Fibroblast of peridontal ligament (primary cell): ENCODE measurements around the gene RGS13.

ENCODE experiments used
- DNase-seq: peaks from one replicate; pipeline ENCODE4 v3.0.0-alpha.2; 2010; ENCODE audit errors: extremely low read depth

The RGS13 gene, protein sequence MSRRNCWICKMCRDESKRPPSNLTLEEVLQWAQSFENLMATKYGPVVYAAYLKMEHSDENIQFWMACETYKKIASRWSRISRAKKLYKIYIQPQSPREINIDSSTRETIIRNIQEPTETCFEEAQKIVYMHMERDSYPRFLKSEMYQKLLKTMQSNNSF

DNA sequence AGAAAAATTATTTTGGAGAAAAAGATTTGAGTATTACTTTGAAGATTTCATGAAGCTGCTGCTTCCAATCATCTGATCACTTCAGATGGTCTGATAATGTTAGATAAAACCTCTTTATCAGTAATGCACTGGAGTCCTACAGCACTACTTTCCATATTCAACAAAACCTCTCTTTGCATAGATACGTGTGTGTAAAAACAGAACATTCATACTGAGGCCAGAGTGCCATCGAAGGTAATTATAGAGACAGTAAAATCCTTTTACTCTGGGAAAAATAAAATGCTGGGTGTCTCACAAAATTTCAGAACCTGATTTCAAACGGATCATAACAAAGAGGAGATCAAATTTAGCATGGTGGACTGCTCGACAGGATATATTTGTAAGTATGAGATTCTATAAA, at the start of gene RGS13:
Gene RGS13 (plus strand): TSS at position 209 of the 400 bp plus-strand sequence. CDS start 8,188 bp downstream, outside the sequence.
- DNase-seq = no peak

DNA sequence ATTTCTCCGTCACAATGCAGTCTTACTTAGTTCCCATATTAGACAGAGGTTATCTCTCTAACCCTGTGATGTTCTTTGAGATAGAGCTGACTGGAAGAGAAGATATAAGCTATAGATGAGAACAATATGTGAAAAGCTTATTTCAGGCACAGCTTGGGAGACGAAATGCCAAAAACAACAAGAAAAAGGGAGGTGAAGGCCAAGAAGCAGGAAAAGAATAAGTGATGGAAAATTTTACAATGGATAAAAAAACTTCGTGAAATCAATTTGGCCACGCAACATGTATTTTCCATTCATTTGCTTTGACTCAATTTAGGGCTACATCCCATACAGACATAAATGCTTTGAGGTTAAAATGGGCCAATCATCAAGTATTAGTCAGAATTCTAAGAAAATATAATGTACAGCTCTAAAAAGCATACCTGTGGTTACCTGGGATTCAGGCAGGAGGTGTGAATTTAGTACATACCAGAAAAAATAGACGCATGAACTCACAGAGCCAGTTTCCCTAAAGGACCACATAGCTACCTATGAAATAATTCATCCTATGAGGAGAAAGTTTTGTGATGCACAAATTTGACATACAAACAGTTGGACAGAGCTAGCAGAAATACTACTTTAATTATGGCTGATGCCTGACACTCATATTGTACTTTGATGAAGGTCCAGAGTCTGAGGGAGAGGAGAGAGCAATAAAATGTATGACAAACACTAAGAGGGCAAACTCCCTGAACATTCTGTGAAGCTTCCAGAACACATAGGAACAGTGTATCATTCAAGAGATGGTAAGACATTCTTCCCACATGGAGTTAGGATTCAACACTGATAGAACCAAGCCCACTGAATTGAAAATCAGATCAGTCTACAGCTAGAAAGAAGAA, 48.3 kb upstream of the RGS13 start:
- no peak for DNase-seq

GRCh38 chr1:192588546-192588945, 47.4 kb upstream of the RGS13 start:
- DNase-seq = peak; percentile 64

- DNase-seq = peak; percentile 61
These were observed 46.1 kb upstream of the RGS13 start for GRCh38 chr1:192589813-192590212.

GRCh38 chr1:192592517-192592916, 43.4 kb upstream of the RGS13 start:
- peak; percentile 55 for DNase-seq

GRCh38 chr1:192592981-192593708, 42.8 kb upstream of the RGS13 start:
- DNase-seq = peak; percentile 36

- DNase-seq = no peak
These were observed 40.6 kb upstream of the RGS13 start for GRCh38 chr1:192595299-192595698.

DNA sequence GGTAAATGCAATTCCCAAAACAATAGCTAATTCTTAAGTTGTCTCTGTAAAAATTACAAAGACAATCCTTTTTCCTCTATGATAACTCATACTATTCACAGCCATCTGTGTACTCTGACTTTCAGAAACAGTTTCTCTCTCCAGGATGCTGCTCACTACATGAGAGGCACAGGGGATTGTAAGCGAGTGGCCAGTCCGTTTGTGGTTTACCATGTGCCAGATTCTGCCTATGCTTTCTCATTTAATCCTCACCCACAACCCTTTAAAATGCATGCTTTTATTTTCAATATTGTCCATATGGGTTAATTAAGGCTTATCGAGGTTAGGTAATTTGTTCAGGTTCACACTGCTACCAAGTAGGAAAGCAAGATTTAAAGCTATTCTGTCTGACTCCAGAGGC, 37.4 kb upstream of the RGS13 start:
- no peak for DNase-seq

DNA sequence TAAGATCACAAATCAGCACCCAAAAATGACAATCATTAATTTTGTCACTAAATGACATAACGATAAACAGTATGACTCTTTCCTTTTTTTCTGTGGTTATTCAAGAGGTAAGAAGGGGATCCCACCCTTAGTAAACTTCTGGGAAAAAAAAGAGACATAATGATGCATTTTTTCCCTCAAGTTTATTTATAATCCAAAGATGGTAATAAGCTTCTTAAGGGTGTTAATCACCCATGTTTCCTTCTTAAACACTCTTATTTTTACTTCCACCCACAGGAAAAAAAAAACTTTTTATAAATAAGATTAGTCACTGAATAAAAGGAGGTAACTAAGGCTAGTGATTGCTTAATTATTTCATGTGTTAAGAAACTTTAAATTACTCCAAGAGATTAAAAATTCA, 35.7 kb upstream of the RGS13 start:
- no peak for DNase-seq

DNA sequence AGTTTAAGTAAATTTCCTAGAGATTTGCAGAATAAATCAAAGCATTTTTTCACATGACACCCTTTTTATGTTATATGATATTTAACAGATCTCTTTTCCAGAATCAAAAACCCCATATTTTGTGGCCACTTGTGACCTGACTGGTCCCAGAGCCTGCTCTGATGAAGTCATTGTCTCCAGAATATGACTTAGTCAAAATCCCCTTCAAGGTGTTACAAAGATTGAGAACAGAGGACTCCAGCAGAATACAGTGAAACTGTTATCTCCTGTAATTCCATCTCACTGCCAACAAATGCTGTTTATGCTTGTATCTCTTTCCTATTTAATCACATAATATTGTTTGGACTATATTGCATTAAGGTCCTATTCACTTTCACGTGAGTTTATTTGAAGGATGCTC, 34.8 kb upstream of the RGS13 start:
- DNase-seq = no peak

- no peak for DNase-seq
These were observed 34.4 kb upstream of the RGS13 start for GRCh38 chr1:192601567-192601966.

DNA sequence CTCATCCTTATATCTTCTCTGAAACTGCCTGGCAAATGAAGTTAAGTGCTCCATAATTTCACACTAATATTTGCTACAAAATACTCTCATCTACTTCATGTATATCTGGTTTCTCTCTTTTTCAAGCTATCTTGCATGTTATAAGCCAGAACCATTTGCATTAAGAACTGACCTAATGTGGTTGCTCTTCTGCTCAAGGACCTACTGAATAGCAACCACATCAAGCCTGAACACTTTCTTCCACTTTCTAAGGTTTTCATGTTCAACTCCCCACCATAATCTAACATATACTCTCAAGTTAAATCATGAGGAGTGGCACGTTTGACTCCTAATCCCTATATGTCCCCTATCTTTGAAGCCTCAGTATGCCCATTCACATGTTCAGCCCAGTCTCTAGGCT, 33.2 kb upstream of the RGS13 start:
- no peak for DNase-seq

DNA sequence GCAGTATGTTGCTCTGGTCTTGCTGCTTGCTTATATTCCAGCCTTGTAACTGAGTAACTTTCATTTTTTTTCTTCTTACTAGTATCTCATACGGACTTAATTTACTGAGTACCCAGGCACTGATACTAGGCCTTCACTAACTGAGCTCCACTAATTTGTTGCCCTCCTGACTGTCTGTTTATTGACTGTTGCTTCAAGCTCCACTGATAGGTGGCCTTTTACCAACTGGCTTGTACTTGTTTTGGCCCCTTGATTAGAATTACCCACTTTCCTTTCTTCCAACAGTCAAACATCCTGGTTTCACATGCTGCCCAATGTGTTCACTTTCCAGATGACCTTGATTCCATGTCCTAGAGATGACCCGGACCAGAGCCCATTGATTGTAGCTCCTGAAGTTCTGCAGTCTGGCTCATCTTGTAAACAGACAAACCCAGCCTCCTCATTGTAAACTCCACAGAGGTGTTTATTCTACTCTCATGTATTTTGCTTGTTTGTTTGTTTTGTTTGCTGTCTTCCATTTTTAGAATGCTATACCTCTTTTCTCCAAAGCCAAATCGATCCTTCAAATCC, 32.6 kb upstream of the RGS13 start:
- no peak for DNase-seq

DNA sequence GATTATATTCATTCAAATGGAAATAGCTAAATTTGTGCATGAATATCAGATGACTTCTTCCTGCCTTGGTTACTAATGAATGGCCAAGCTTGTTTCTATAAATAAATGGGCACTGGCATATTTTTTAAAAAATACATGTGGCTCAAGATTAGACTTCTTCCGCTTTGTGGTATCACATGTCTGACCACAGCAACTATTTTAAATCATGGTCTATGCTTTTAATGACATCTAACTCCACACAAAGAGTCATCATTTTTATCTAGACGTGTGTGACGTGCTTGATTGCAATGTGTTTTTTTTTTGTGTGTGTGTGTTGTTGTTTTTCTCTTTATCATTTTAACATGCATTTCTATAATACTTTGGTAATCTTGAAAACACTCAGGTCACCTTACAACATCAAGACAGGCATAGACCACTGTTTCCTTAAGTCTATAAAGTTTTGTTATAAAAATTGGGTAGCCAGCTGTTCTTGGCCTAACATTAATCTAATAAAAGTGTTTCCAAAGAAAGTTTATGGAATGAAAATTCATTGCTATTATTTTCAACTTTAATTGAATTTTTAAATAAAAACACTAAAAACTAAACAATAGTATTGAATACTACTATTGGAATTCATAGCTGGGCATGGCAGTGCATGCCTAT, 30.8 kb upstream of the RGS13 start:
- DNase-seq = peak; percentile 81

DNA sequence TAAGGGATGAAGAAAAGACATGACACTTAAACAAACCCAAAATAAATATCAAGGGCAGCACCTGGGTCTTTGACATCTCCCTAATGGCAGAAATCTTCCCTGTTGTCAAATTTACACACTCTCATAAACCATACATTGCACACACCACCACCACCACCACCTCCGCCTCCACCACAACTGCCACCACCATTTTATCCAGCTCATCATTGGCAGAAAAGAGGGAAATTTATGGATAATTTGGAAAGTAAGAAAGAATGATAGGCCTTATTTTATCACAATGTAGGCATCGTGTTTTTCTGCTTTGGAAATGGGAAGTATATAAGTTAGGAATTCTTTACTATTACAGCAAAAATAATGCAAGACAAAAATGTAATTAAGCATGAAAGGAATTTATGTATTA, 27.3 kb upstream of the RGS13 start:
- no peak for DNase-seq

DNA sequence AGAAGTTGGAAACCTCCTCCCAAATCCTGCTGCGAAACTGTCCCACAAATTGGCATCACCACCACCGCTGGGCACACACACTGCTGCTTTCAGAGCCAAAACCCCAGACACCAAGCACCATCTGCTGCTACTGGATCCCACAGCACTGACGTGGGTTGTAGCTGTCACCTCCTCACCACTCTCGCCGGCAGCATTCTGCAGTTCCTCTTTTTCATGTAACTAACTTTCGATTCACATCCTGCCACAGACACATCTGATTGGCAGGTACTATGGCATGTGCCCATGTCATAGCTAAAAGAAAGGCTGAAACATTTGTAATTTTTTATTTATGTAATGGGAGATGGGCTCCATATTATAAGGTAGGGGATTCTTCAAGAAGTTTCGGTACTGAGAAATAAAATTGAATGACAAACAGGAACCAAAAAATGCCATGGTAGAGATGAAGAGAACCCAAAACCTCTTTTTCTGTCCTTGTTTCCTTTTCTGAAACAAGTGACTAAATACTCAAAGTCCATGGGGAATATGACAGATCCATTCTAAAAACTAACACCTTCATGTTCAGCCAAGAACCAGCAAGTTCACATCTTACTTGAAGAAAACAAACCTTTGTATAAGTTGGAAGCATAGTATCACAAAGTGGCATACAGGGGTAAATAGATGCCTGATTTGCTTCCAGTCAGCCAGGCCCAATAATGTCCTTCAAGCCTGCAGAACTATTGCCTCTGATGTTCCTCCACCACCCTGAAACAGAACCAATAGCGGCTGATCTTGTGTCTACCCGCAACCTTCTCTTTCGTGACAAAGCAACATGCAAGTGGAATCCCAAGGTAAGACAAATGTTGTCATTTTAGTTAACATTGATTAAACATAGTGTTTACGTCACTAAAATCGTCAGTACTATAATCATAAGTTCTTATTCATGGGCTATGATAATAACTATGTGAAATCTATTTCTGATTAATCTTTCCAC, 26.6 kb upstream of the RGS13 start:
- DNase-seq = no peak

DNA sequence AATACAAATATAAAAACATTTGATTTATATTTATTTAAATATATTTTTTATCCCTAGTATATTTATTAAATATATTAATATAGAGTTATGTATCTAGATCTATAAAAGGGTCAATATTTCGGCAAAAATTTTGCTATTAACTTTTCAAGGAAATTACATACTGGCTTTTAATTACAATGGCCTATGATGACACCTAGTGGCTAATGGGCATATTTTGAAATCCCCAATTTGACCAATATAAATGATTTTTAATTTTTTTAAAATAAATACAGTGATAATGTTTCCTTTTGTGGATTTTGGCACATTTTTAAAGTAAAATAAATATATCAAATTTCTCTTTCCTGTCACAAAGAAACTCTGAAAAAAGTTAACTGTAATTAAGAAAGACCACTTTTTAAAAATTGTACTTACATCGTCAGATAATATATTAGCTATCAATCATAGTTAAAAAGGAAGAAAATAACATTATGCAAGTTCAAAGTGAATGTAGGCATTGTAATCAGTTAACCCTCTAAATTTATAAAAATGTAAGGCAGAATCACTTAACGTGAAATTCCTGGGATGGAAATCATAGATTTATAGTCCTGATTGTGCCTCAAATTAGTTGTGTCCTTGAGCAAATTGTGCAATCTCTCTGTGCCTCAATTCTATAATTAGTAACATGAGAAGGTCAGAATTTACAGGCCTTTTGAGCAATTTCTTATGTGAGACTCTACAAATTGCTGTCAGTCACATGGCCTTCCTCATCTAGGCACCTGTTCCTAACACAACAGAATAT, 25.6 kb upstream of the RGS13 start:
- peak; percentile 69 for DNase-seq

DNA sequence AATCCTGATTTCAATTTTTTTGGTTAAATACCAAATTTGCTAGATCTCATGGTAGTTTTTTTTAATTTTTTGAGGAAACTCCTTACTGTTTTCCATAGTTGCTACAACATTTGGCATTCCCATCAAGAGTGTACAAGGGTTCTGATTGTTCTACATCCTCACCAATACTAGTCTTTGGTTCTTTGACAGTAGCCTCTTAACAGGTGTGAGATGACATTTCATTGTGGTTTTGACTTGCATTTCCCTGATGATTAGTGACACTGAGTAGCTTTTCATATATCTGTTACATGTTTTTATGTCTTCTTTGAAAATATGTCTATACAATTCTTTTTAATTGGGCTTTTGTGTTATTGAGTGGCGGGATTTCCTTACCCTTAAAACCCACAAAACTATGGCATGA, 20.9 kb upstream of the RGS13 start:
- DNase-seq = no peak

DNA sequence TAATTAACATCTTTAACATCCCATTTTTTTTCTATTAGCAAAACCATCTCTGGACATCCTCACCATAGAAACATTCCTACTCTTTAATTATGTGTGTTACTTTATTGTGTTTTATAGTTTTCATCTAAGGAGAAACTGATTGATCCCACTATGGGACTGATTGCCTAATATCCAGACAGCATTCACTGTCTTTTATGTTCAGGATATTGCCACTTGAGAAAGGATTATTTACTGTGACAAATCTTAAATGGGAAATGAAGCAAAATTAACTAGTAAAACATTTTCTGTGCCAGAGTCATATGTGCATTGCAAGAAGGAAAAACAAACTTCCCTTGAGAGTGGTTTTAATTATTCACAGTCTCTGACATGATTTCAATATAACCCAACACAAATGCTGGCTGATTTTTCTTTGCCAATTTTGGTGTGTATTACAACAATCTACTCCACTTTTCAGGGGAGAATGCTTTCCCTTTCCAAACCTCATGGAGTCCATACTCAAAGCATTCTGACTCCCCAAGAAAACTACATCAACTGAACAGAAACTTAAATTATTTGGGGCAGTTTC, 15.8 kb upstream of the RGS13 start:
- DNase-seq = peak; percentile 33
